Neural crest cell (in vitro differentiated cells): ENCODE results near the gene CLPTM1L. TPM values are rescaled to one million over a fixed set of nuclear protein-coding genes. Genes with fewer than 3 reads are reported as not detected.
A peak's percentile ranks its signal among the peaks of the same experiment; 100 is the strongest.
"Not testable (repeated sequence)": the region's sequence is repeated elsewhere in the genome, so short reads cannot be mapped to it uniquely, and the experiment has no call there.

Experiments used
- DNase-seq: peaks from one replicate; pipeline ENCODE4 v3.0.0; 2021; ENCODE audit warnings: low read depth, mixed read lengths, low spot score
- H3K27ac Mint-ChIP-seq: one replicate; pipeline ENCODE4 v1.8.0; 2021; ENCODE audit warnings: mild to moderate bottlenecking, mixed read lengths; ENCODE audit not compliant: unreplicated experiment
- H3K27me3 Mint-ChIP-seq: 2 replicates; pipeline ENCODE4 v1.8.0; 2021; ENCODE audit warnings: low read depth, mild to moderate bottlenecking, mixed read lengths
- H3K36me3 Mint-ChIP-seq: 2 replicates; pipeline ENCODE4 v1.8.0; 2021; ENCODE audit warnings: low read depth, mild to moderate bottlenecking, mixed read lengths
- H3K4me1 Mint-ChIP-seq: 2 replicates; pipeline ENCODE4 v1.8.0; 2021; ENCODE audit warnings: mixed read lengths
- H3K4me3 Mint-ChIP-seq: one replicate; pipeline ENCODE4 v1.8.0; 2021; ENCODE audit warnings: mild to moderate bottlenecking, mixed read lengths
- H3K9me3 Mint-ChIP-seq: 2 replicates; pipeline ENCODE4 v1.8.0; 2021; ENCODE audit warnings: mixed read lengths
- CTCF ChIP-seq: fragments of 200-600 bp; sonication (generic); conservative IDR thresholded peaks from 2 replicates; pipeline ENCODE4 v1.5.0; 2021; ENCODE audit warnings: antibody characterized with exemption, mild to moderate bottlenecking
- total RNA-seq: library from RNA; stranded (reverse); gene quantifications from 2 replicates; pipeline ENCODE4 v1.2.1, GENCODE V29; 2021

The CLPTM1L gene
- total RNA-seq, 1 donor from 2014 or later: 103 TPM

- Mint-ChIP-seq H3K4me1 (no peaks in the 10 kb centered on the region), H3K36me3 (no peaks in the 10 kb centered on the region), H3K4me3 (no peak overlapping the region), H3K9me3 (no peaks in the 10 kb centered on the region), H3K27me3 (no peaks in the 10 kb centered on the region), H3K27ac (no peak overlapping the region)
- DNase-seq: no peak
- no peak for TF ChIP-seq CTCF
Measured at GRCh38 chr5:1285141-1285540, 59.8 kb downstream of the CLPTM1L start.

- not testable (repeated sequence) for DNase-seq, H3K27ac Mint-ChIP-seq, H3K4me1 Mint-ChIP-seq, H3K9me3 Mint-ChIP-seq, H3K36me3 Mint-ChIP-seq, H3K4me3 Mint-ChIP-seq, H3K27me3 Mint-ChIP-seq
Measured at GRCh38 chr5:1284336-1284970, 60.4 kb downstream of the CLPTM1L start.

- not testable (repeated sequence) for H3K9me3 Mint-ChIP-seq, H3K27me3 Mint-ChIP-seq, H3K36me3 Mint-ChIP-seq, DNase-seq, H3K4me1 Mint-ChIP-seq, H3K4me3 Mint-ChIP-seq
- H3K27ac Mint-ChIP-seq: peak overlapping the region; percentile 6
Measured at GRCh38 chr5:1283729-1284041, 61.2 kb downstream of the CLPTM1L start.

GRCh38 chr5:1282993-1283728 is 61.7 kb downstream of the CLPTM1L start:
- not testable (repeated sequence) for H3K27me3 Mint-ChIP-seq, H3K9me3 Mint-ChIP-seq, H3K4me3 Mint-ChIP-seq, H3K4me1 Mint-ChIP-seq, DNase-seq, H3K36me3 Mint-ChIP-seq
- H3K27ac Mint-ChIP-seq: peak overlapping the region; percentile 6

GRCh38 chr5:1282131-1282992 is 62.5 kb downstream of the CLPTM1L start:
- Mint-ChIP-seq H3K4me1 (no peaks in the 10 kb centered on the region), H3K27ac (no peak overlapping the region), H3K9me3 (no peaks in the 10 kb centered on the region), H3K36me3 (no peaks in the 10 kb centered on the region), H3K27me3 (no peaks in the 10 kb centered on the region), H3K4me3 (no peak overlapping the region)
- no peak for TF ChIP-seq CTCF
- no peak for DNase-seq

- Mint-ChIP-seq H3K4me3 (no peak overlapping the region), H3K27me3 (no peaks in the 10 kb centered on the region), H3K4me1 (no peaks in the 10 kb centered on the region), H3K36me3 (no peaks in the 10 kb centered on the region), H3K27ac (peak overlapping the region; percentile 84), H3K9me3 (no peaks in the 10 kb centered on the region)
- no peak for TF ChIP-seq CTCF
- DNase-seq: no peak
Measured at GRCh38 chr5:1281038-1281882, 63.6 kb downstream of the CLPTM1L start.
